Renal cortical epithelial cell (primary cell): Measurements from ENCODE around the gene PTPN12. TPM values are rescaled to one million over a fixed set of nuclear protein-coding genes. Genes with fewer than 3 reads are reported as not detected.
"Not testable (repeated sequence)": the region's sequence is repeated elsewhere in the genome, so short reads cannot be mapped to it uniquely, and the experiment has no call there.

Experiments
- DNase-seq: peaks from one replicate; pipeline ENCODE4 v3.0.0-alpha.2; 2011; ENCODE audit warnings: low read depth
- total RNA-seq: library from RNA; depleted of rRNA; stranded (reverse); fragments of >200 nt; gene quantifications from 2 replicates; pipeline ENCODE4 v1.2.3, GENCODE V29; 2014

The PTPN12 gene
- total RNA-seq, 1 donor from 2014 or later = 105 TPM

GRCh38 chr7:77579797-77580196 lies 42.7 kb downstream of the PTPN12 start:
- no peak for DNase-seq

GRCh38 chr7:77580762-77581350 lies 43.8 kb downstream of the PTPN12 start:
- DNase-seq = no peak

GRCh38 chr7:77587272-77587671 lies 50.2 kb downstream of the PTPN12 start:
- DNase-seq = no peak

GRCh38 chr7:77600952-77601351 lies 63.9 kb downstream of the PTPN12 start:
- no peak for DNase-seq

GRCh38 chr7:77606562-77606961 lies 69.5 kb downstream of the PTPN12 start:
- DNase-seq = no peak

- DNase-seq = no peak
These were observed 82.2 kb downstream of the PTPN12 start for GRCh38 chr7:77619314-77619713.

- DNase-seq = no peak
These were observed 89.7 kb downstream of the PTPN12 start for GRCh38 chr7:77626586-77627308.

- DNase-seq = peak; percentile 34
These were observed 90.2 kb downstream of the PTPN12 start for GRCh38 chr7:77627309-77627676.

GRCh38 chr7:77629797-77630196 lies 92.7 kb downstream of the PTPN12 start:
- DNase-seq = no peak

GRCh38 chr7:77631820-77632219 lies 94.7 kb downstream of the PTPN12 start:
- DNase-seq = no peak

GRCh38 chr7:77644774-77645173 lies 107.7 kb downstream of the PTPN12 start:
- no peak for DNase-seq

GRCh38 chr7:77648742-77649338 lies 111.7 kb downstream of the PTPN12 start:
- DNase-seq = no peak

- DNase-seq = no peak
These were observed 112.7 kb downstream of the PTPN12 start for GRCh38 chr7:77649716-77650349.

GRCh38 chr7:77651575-77652162 lies 114.6 kb downstream of the PTPN12 start:
- peak; percentile 29 for DNase-seq

- DNase-seq = not testable (repeated sequence)
These were observed 115.7 kb downstream of the PTPN12 start for GRCh38 chr7:77652826-77653225.

- DNase-seq = no peak
These were observed 116.5 kb downstream of the PTPN12 start for GRCh38 chr7:77653572-77653971.

- no peak for DNase-seq
These were observed 118.3 kb downstream of the PTPN12 start for GRCh38 chr7:77655356-77655755.

GRCh38 chr7:77655836-77656455 lies 118.9 kb downstream of the PTPN12 start:
- DNase-seq = peak; percentile 21

- DNase-seq = peak; percentile 65
These were observed 120.5 kb downstream of the PTPN12 start for GRCh38 chr7:77657427-77658224.

GRCh38 chr7:77658928-77659327 lies 121.8 kb downstream of the PTPN12 start:
- no peak for DNase-seq

GRCh38 chr7:77661816-77662215 lies 124.7 kb downstream of the PTPN12 start:
- no peak for DNase-seq
